K562 (cell line): Measurements from ENCODE around the gene TREH. TPM values are rescaled to one million over a fixed set of nuclear protein-coding genes. Genes with fewer than 3 reads are reported as not detected.

ENCODE experiments used
- BRD4 ChIP-seq: fragments of 200-600 bp; sonication (generic); IDR thresholded peaks from 2 replicates; pipeline ENCODE4 v1.6.1; 2017; ENCODE audit warnings: inconsistent platforms
- FOXJ2 ChIP-seq: fragments of 200-800 bp; sonication (Bioruptor generic); IDR thresholded peaks from 2 replicates; pipeline ENCODE4 v1.6.1; 2016; ENCODE audit warnings: missing genetic modification characterization, missing compliant biosample characterization
- FOXK2 ChIP-seq, 2 experiments: fragments of 450-650 bp; IDR thresholded peaks in 1 of 2; conservative IDR thresholded peaks in 1 of 2; 2 replicates each; pipeline ENCODE4 v1.6.1; 2016; ENCODE audit warnings: low read depth in 2 of 2, mild to moderate bottlenecking in 1 of 2
- HNRNPK ChIP-seq: fragments of 200-400 bp; formaldehyde crosslinking; IDR thresholded peaks from one replicate; pipeline ENCODE4 v1.6.1; 2018; ENCODE audit warnings: mild to moderate bottlenecking, low read depth, low read length; ENCODE audit not compliant: poor library complexity, severe bottlenecking
- KHSRP ChIP-seq: fragments of 450-650 bp; IDR thresholded peaks from 2 replicates; pipeline ENCODE4 v1.6.1; 2017
- MTA1 ChIP-seq: fragments of 450-650 bp; IDR thresholded peaks from 2 replicates; pipeline ENCODE4 v1.6.1; 2017; ENCODE audit warnings: borderline replicate concordance
- NFATC3 ChIP-seq: fragments of 450-650 bp; IDR thresholded peaks from 2 replicates; pipeline ENCODE4 v1.6.1; 2017; ENCODE audit warnings: mild to moderate bottlenecking
- OTX1 ChIP-seq: fragments of 450-650 bp; formaldehyde crosslinking; IDR thresholded peaks from 2 replicates; pipeline ENCODE4 v1.4.0; 2022; ENCODE audit warnings: mild to moderate bottlenecking
- RBM39 ChIP-seq: fragments of 200-400 bp; formaldehyde crosslinking; optimal IDR thresholded peaks from 2 replicates; pipeline ENCODE3; 2018; ENCODE audit warnings: low read depth, low read length
- SIRT6 ChIP-seq: IDR thresholded peaks from one replicate; pipeline ENCODE4 v1.6.1; 2012; ENCODE audit warnings: low read depth, mild to moderate bottlenecking, control low read depth, inconsistent platforms, low read length, moderate library complexity
- SIX5 ChIP-seq, 2 experiments: IDR thresholded peaks; 2 replicates each; pipeline ENCODE4 v1.6.1; 2011; ENCODE audit warnings: low read length in 2 of 2, borderline replicate concordance in 1 of 2, low read depth in 1 of 2, mild to moderate bottlenecking in 1 of 2, moderate library complexity in 1 of 2; ENCODE audit not compliant: insufficient read depth in 1 of 2
- SMARCC2 ChIP-seq: fragments of 450-650 bp; IDR thresholded peaks from 2 replicates; pipeline ENCODE4 v1.6.1; 2017; ENCODE audit warnings: antibody characterized with exemption, moderate library complexity, mild to moderate bottlenecking, low read depth
- STAT5B ChIP-seq: fragments of 250-450 bp; sonication (Bioruptor Pico); IDR thresholded peaks from 2 replicates; pipeline ENCODE4 v1.8.0; 2021; ENCODE audit warnings: mild to moderate bottlenecking, inconsistent platforms
- TARDBP ChIP-seq: fragments of 450-650 bp; IDR thresholded peaks from 2 replicates; pipeline ENCODE4 v1.6.1; 2016
- TRIM28 ChIP-seq: fragments of 450-650 bp; IDR thresholded peaks from 2 replicates; pipeline ENCODE4 v1.6.1; 2017
- ZBTB1 ChIP-seq: sonication (generic); formaldehyde crosslinking; IDR thresholded peaks from 2 replicates; pipeline ENCODE4 v1.8.1; 2023; ENCODE audit warnings: missing genetic modification reagents, low read depth, mild to moderate bottlenecking, borderline replicate concordance
- ZBTB7A ChIP-seq: IDR thresholded peaks from 2 replicates; pipeline ENCODE4 v1.6.1; 2011; ENCODE audit warnings: low read depth, mild to moderate bottlenecking, low read length, moderate library complexity, borderline replicate concordance; ENCODE audit not compliant: control insufficient read depth
- ZNF239 ChIP-seq: fragments of 250-450 bp; sonication (Bioruptor Pico); IDR thresholded peaks from 2 replicates; pipeline ENCODE4 v1.4.0; 2020; ENCODE audit warnings: mild to moderate bottlenecking
- ZNF41 ChIP-seq: fragments of 250-450 bp; sonication (Bioruptor Pico); conservative IDR thresholded peaks from 2 replicates; pipeline ENCODE4 v1.4.0; 2020; ENCODE audit warnings: mild to moderate bottlenecking
- polyA plus RNA-seq, 8 experiments: library from polyadenylated mRNA; depleted of rRNA in 4 of 8; stranded (reverse) in 5 of 8; unstranded in 3 of 8; fragments of >200 nt; fragmentation: Nextera tagmentation in 2 of 8; fragmentation: Illumina TruSeq in 1 of 8; extraction: Ambion mirVana in 2 of 8; extraction: Trizol in 1 of 8; gene quantifications; 2 replicates each; pipeline versions ENCODE4 v1.2.1 to v1.2.3, GENCODE V29; 2011 to 2014; ENCODE audit warnings: inconsistent platforms in 1 of 8, missing spikeins in 1 of 8
- total RNA-seq, 7 experiments: library from RNA; depleted of rRNA in 6 of 7; stranded (reverse); fragments of >200 nt in 6 of 7; fragmentation: Illumina TruSeq in 2 of 7; extraction: Trizol in 2 of 7; gene quantifications; 2 replicates each; pipeline versions ENCODE4 v1.2.1 to v1.2.3, GENCODE V29; 2011 to 2021; ENCODE audit warnings: low replicate concordance in 1 of 7
- TF ChIP-seq, protein P1 (sequence below): fragments of 250-450 bp; sonication (Bioruptor Pico); IDR thresholded peaks from 2 replicates; pipeline ENCODE4 v1.5.0; 2022; ENCODE audit warnings: mild to moderate bottlenecking
- TF ChIP-seq, protein P2 (sequence below), 3 experiments: fragments of 200-800 bp in 1 of 3; sonication (Bioruptor generic) in 1 of 3; sonication (generic) in 1 of 3; formaldehyde crosslinking in 1 of 3; IDR thresholded peaks; 2 replicates each; pipeline versions ENCODE4 v1.6.1 to v1.8.0; 2016 to 2022; ENCODE audit warnings: mild to moderate bottlenecking in 2 of 3, missing compliant biosample characterization in 2 of 3, missing genetic modification characterization in 2 of 3, missing genetic modification reagents in 1 of 3
- TF ChIP-seq, protein P3 (sequence below): fragments of 250-450 bp; sonication (Bioruptor Pico); IDR thresholded peaks from 2 replicates; pipeline ENCODE4 v1.4.0; 2020; ENCODE audit warnings: mild to moderate bottlenecking, moderate library complexity

Gene TREH
- total and polyA plus RNA-seq, 9 of the 15 experiments (the other 6 are each of a cell fraction or from before 2014, with no cell fraction given) = 0.09 to 0.20 (median 0.11) TPM; not detected in 6

DNA sequence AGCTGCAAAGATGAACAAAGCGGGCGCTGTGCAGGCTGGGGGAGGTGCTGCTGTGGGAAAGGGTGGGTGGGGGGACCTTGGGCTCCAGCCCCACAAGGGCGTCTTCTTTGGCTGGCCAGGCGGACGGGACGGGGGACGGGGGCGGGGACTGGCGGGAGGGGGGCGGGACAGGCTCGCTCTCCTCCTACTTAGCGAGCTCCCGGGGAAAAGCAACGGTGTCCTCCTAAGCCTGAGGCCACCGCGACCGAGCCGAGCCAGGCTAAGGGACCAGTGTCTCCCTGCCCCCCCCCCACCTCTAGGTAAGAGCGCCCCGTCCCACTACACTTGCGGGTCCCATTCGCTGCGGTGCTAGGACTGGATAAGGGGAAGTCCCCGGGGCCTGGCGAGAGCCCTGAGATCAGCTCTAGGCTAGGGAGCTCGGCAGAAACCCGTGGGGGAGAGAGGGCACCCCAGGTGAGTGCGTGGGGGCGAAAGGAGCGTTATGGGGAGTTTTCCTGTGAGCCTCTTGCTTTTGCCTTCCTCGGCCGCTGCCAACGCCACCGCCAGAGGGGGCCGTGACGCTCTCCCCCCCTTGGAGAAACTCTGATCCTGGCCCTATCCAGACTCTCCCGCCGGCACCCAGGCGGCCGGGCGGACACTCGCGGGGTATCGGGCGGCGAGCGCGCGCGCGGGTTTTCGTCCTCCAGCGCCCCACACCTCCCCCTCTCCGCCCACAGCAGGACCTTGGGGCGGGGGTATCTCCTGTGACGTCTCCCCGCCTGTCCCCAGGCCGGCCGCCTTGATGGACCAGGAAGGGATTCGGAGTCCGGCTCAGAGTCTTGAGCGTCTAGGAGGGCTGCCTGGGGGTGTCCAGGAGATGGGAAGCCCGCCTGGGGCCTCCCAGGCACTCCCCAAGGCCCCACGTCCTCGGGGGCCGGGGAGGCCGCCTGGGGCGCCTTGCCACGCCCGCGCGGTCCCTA, 71.8 kb downstream of the TREH start, which contains the start of gene PHLDB1 (continued):
- TF ChIP-seq, protein P1, sequence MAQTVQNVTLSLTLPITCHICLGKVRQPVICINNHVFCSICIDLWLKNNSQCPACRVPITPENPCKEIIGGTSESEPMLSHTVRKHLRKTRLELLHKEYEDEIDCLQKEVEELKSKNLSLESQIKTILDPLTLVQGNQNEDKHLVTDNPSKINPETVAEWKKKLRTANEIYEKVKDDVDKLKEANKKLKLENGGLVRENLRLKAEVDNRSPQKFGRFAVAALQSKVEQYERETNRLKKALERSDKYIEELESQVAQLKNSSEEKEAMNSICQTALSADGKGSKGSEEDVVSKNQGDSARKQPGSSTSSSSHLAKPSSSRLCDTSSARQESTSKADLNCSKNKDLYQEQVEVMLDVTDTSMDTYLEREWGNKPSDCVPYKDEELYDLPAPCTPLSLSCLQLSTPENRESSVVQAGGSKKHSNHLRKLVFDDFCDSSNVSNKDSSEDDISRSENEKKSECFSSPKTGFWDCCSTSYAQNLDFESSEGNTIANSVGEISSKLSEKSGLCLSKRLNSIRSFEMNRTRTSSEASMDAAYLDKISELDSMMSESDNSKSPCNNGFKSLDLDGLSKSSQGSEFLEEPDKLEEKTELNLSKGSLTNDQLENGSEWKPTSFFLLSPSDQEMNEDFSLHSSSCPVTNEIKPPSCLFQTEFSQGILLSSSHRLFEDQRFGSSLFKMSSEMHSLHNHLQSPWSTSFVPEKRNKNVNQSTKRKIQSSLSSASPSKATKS (CRISPR knock-in tag) = no peak
- TF ChIP-seq ZNF41 (CRISPR knock-in tag) (no peak), FOXJ2 (tag) (no peak), OTX1 (CRISPR knock-in tag) (no peak), SIX5 (IDR thresholded peaks at IDR 0.05; ENCODE audit: borderline replicate concordance in 1 of 2, insufficient read depth in 1 of 2, low read depth in 1 of 2, low read length in 2 of 2) (no peak), STAT5B (CRISPR knock-in tag) (no peak), TARDBP (no peak), TRIM28 (no peak), FOXK2 (conservative IDR thresholded peaks at IDR 0.05 in 1 of 2, IDR thresholded peaks at IDR 0.05 in 1 of 2; ENCODE audit: low read depth in 2 of 2) (no peak), SIRT6 (no peak), RBM39 (no peak), BRD4 (peak; percentile 52; the same call in 1 of the 2 replicates), SMARCC2 (no peak), ZBTB7A (peak; percentile 32; the same call in 1 of the 2 replicates), KHSRP (no peak), ZBTB1 (CRISPR knock-in tag) (no peak), NFATC3 (no peak), MTA1 (peak; percentile 41; the same call in 1 of the 2 replicates), ZNF239 (CRISPR knock-in tag) (no peak), HNRNPK (no peak)
- TF ChIP-seq, protein P2, sequence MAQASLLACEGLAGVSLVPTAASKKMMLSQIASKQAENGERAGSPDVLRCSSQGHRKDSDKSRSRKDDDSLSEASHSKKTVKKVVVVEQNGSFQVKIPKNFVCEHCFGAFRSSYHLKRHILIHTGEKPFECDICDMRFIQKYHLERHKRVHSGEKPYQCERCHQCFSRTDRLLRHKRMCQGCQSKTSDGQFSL (CRISPR knock-in tag; IDR thresholded peaks at IDR 0.05) = peak; percentile 88
- TF ChIP-seq, protein P2 (tag; IDR thresholded peaks at IDR 0.05) = peak in 1 of 2 experiments; percentile 83; a peak in 2 of 4 replicates
- TF ChIP-seq, protein P3, sequence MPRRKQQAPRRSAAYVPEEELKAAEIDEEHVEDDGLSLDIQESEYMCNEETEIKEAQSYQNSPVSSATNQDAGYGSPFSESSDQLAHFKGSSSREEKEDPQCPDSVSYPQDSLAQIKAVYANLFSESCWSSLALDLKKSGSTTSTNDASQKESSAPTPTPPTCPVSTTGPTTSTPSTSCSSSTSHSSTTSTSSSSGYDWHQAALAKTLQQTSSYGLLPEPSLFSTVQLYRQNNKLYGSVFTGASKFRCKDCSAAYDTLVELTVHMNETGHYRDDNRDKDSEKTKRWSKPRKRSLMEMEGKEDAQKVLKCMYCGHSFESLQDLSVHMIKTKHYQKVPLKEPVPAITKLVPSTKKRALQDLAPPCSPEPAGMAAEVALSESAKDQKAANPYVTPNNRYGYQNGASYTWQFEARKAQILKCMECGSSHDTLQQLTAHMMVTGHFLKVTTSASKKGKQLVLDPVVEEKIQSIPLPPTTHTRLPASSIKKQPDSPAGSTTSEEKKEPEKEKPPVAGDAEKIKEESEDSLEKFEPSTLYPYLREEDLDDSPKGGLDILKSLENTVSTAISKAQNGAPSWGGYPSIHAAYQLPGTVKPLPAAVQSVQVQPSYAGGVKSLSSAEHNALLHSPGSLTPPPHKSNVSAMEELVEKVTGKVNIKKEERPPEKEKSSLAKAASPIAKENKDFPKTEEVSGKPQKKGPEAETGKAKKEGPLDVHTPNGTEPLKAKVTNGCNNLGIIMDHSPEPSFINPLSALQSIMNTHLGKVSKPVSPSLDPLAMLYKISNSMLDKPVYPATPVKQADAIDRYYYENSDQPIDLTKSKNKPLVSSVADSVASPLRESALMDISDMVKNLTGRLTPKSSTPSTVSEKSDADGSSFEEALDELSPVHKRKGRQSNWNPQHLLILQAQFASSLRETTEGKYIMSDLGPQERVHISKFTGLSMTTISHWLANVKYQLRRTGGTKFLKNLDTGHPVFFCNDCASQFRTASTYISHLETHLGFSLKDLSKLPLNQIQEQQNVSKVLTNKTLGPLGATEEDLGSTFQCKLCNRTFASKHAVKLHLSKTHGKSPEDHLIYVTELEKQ (CRISPR knock-in tag) = no peak
